GM10248 (cell line): ENCODE results near the gene RABAC1.

Experiments used
- CTCF ChIA-PET: fragments of 300-600 bp; sonication (Branson Sonifier 250); formaldehyde crosslinking; extraction: SDS; loops from one replicate; lab custom pipeline; 2021; ENCODE audit warnings: antibody characterized with exemption; lab: Yijun Ruan, JAX
- POLR2A ChIA-PET: fragments of 350-650 bp; sonication (Branson Sonifier 250); formaldehyde crosslinking; extraction: SDS; loops from one replicate; lab custom pipeline; 2020; ENCODE audit warnings: antibody characterized with exemption; lab: Yijun Ruan, JAX
- DNase-seq: peaks from one replicate; pipeline ENCODE4 v3.0.0; 2012; ENCODE audit errors: extremely low spot score
- TF ChIP-seq, protein P1 (sequence below): IDR thresholded peaks from 2 replicates; pipeline ENCODE4 v1.5.1; 2012; ENCODE audit warnings: mild to moderate bottlenecking, low read depth; ENCODE audit errors: extremely low read depth, missing control alignments, control extremely low read depth

RABAC1 gene

DNA sequence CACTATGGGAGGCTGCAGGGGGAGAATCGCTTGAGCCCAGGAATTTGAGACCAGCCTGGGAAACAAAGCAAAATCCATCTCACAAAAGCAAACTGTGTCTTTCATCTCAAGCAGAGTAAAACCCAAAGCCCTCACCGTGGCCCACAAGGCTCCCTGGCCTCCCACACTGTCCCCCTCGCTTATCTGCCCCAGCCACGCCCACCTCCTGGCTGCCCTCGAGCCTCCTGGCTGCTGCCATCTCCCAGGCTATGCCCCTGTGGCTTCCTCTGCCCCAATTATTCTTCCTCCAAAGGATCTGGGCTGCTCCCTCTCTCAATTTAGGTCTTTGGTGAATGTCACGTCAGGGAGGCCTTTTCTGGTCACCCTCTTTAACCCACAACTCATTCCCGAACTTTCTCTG lies 3.6 kb downstream of the RABAC1 start:
- TF ChIP-seq, protein P1, sequence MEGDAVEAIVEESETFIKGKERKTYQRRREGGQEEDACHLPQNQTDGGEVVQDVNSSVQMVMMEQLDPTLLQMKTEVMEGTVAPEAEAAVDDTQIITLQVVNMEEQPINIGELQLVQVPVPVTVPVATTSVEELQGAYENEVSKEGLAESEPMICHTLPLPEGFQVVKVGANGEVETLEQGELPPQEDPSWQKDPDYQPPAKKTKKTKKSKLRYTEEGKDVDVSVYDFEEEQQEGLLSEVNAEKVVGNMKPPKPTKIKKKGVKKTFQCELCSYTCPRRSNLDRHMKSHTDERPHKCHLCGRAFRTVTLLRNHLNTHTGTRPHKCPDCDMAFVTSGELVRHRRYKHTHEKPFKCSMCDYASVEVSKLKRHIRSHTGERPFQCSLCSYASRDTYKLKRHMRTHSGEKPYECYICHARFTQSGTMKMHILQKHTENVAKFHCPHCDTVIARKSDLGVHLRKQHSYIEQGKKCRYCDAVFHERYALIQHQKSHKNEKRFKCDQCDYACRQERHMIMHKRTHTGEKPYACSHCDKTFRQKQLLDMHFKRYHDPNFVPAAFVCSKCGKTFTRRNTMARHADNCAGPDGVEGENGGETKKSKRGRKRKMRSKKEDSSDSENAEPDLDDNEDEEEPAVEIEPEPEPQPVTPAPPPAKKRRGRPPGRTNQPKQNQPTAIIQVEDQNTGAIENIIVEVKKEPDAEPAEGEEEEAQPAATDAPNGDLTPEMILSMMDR: no peak
- no peak for DNase-seq
- CTCF ChIA-PET: interaction anchor here (1.0 to 4.3 kb wide), 3 partner anchors 19 to 83 kb away, joined by 3 to 32 read pairs (median 4); no protein-coding TSS in a partner anchor
- POLR2A ChIA-PET: no interaction called here

DNA sequence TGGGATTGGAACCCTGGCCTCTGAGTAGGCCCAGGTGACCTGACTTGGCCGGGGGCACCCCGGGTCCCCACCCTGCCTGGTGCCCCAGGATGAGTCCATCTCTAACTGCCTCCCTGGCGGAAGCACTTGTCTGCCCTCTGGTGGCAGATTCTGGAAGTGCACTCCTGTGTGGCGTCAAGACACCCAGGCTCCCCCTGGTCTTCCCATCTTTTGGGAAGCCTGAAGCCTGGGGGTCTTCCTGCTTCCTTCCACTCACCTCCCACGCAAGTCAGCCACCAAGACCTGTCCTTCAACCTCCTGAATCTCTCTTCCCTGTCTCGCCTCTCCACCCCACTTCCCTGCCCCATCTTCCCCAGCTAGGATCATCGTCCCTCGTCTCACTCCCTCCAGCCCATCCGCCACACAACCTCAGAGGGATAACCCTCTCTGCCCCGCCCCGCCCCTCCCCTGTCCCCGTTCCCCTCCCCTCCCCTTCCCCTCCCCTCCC lies 7.4 kb downstream of the RABAC1 start:
- POLR2A ChIA-PET: no interaction called here
- peak; percentile 85 for DNase-seq
- TF ChIP-seq, protein P1: peak; percentile 99
- CTCF ChIA-PET: interaction anchor here (0.6 to 3.7 kb wide), 13 partner anchors 9 to 117 kb away, joined by 3 to 52 read pairs (median 4); partner anchors contain the start of genes CD79A and ERFL

DNA sequence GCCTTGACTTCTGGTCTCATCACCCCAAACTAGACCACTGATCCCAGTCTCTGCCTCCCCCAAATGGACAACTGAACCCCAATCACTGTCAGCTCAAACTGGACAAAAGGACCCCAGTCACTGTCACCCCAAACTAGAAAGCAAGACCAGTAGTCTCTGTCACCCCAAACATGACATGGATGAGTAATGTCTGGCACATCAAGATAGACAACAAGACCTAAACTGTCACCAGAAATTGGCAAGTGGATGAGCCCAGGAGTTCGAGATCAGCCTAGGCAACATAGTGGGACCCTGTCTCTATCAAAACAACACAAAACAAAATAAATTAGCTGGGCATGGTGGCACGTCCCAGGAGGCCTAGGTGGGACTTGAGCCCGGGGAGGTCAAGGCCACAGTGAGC lies 12.0 kb downstream of the RABAC1 start:
- TF ChIP-seq, protein P1: no peak
- ChIA-PET POLR2A (interaction anchor here (2.5 kb wide), 1 partner anchor 87 kb away, joined by 12 read pairs; the partner anchor contains the start of gene RPS19), CTCF (interaction anchor here (0.9 to 6.1 kb wide), 8 partner anchors 10 to 112 kb away, joined by 3 to 48 read pairs (median 6); partner anchors contain the start of genes CD79A, RABAC1 and RPS19)
- no peak for DNase-seq

DNA sequence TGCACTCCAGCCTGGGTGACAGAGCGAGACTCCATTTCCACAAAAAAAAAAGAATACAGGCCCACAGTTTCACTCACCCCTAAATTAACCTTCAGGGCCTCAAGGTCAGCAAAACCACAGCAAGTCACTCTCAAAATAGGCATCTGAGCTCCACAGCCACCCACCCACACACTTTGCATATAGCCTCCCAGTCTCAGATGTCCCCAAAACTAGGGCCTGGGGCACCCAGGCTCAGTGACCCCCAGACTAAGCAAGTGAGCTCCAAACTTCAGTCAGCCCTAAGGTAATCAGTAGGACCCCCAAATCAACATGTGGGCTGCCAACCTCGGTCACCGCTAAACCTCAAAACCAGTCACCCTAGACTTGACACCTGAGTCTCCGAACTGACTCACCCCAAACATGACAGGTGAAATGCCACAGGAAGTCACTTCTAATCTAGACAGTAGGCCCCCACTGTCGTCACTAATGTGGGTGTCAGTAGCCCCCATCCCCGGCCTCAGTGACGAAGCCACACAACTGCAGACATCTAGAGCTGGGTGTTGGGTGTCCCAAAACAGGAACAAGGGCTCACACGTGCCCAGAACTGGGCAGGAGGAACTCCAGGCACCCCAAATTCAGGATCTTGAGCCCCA lies 13.9 kb downstream of the RABAC1 start:
- DNase-seq: peak; percentile 88
- TF ChIP-seq, protein P1: no peak
- CTCF ChIA-PET: interaction anchor here (0.6 to 6.1 kb wide), 13 partner anchors 10 to 85 kb away, joined by 3 to 48 read pairs (median 5); partner anchors contain the start of genes CD79A, RABAC1 and RPS19
- POLR2A ChIA-PET: interaction anchor here (0.7 to 2.5 kb wide), 11 partner anchors 8 to 246 kb away, joined by 3 to 12 read pairs (median 7); partner anchors contain the start of gene RPS19

DNA sequence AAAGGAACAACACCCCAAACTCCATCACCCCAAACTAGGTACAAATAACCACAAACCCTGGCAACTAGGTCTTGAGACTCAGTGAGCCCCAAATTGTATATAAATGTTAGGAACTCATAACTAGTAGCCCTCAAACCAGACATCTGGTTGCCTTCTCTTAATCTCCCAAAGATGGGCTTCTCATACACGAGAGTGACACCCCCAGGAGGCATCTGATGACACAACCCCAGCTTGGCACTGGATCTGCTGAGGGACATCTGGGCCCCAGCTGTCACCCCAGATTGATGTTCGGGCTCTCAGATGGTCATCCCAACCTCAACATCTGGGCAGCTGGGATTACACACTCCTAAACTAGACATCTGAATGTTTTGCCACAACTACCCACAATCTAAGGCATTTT lies 14.8 kb downstream of the RABAC1 start:
- POLR2A ChIA-PET: interaction anchor here (1.0 to 2.2 kb wide), 7 partner anchors 7 to 85 kb away, joined by 3 to 11 read pairs (median 7); partner anchors contain the start of gene RPS19
- TF ChIP-seq, protein P1: no peak
- DNase-seq: no peak
- CTCF ChIA-PET: interaction anchor here (1.0 to 6.1 kb wide), 6 partner anchors 12 to 85 kb away, joined by 3 to 48 read pairs (median 5); partner anchors contain the start of gene RPS19

DNA sequence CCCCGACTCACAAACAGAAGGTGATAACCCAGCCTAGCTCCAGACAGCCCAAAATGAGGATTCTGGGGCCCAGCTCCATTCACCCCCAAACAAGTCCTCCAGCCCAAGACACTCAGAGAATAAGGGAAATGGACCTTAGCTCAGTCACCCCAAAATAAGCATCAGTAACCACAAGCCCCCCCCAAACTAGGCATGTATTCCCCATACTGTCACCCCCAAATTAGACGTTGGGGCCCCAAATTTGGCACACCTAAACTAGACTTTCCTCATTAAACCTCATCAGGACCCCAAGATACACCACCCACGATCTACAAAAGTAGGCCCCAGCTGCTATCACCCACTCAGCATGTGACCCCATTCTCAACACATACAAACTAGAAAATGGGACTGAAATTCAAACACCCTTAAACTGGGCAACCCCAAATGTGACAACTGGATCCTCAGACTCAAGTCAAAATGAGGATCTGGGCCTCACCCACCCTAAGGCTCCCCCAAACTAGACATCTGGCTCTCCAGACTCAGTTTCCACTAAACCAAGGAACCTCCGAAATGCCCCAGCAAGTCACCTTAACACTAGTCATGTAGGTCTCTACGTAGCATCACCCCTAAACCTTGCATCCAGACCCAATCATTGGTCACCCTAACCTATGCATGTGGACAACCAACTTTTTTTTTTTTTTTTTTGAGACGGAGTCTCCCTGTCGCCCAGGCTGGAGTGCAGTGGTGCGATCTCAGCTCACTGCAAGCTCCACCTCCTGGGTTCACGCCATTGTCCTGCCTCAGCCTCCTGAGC lies 17.5 kb downstream of the RABAC1 start:
- TF ChIP-seq, protein P1: no peak
- ChIA-PET CTCF (interaction anchor here (1.0 to 1.5 kb wide), 4 partner anchors 9 to 81 kb away, joined by 3 to 9 read pairs (median 4); no protein-coding TSS in a partner anchor), POLR2A (no interaction called here)
- no peak for DNase-seq
